SK-N-SH (cell line): ENCODE data around the gene MARVELD1. TPM values are rescaled to one million over a fixed set of nuclear protein-coding genes. Genes with fewer than 3 reads are reported as not detected.

Experiments used
- CTCF ChIA-PET: fragments of 300-600, 350-600 bp; formaldehyde crosslinking; extraction: SDS; loops from one replicate; lab custom pipeline; 2021; lab: Yijun Ruan, JAX
- POLR2A ChIA-PET: fragments of 350-600 bp; sonication (Branson Sonifier 250); formaldehyde crosslinking; extraction: SDS; loops from one replicate; lab custom pipeline; 2020; ENCODE audit warnings: antibody characterized with exemption, inconsistent platforms; lab: Yijun Ruan, JAX
- DNase-seq: peaks from one replicate; pipeline ENCODE4 v3.0.0; 2012
- H2AFZ ChIP-seq: fragments of 200-600 bp; sonication (generic); 2 replicates; pipeline ENCODE4 v1.8.1; 2016; ENCODE audit warnings: antibody characterized with exemption, mild to moderate bottlenecking, low read depth
- H3F3A ChIP-seq: fragments of 200-600 bp; sonication (generic); replicated peaks from 2 replicates; pipeline ENCODE3; 2016; ENCODE audit warnings: antibody characterized with exemption, mild to moderate bottlenecking; ENCODE audit not compliant: insufficient read depth
- H3K27ac ChIP-seq, 2 experiments: fragments of 200-500 bp in 1 of 2; fragments of 200-600 bp in 1 of 2; sonication (Bioruptor generic) in 1 of 2; sonication (generic), shearing (Covaris generic) in 1 of 2; 2 replicates each; pipeline versions ENCODE4 v1.5.1 to v1.6.1; 2014 to 2016; ENCODE audit warnings: low read depth in 2 of 2, inconsistent platforms in 1 of 2, low read length in 1 of 2, mild to moderate bottlenecking in 1 of 2, mixed read lengths in 1 of 2
- H3K27me3 ChIP-seq: fragments of 200-600 bp; sonication (generic), shearing (Covaris generic); 2 replicates; pipeline ENCODE4 v1.6.1; 2016; ENCODE audit warnings: mixed run types; ENCODE audit not compliant: insufficient read depth
- H3K36me3 ChIP-seq, 2 experiments: fragments of 200-500 bp in 1 of 2; fragments of 200-600 bp in 1 of 2; sonication (Bioruptor generic) in 1 of 2; sonication (generic) in 1 of 2; replicated peaks in 1 of 2; 2 replicates each; pipeline versions ENCODE3 to v1.5.1; 2014 to 2016; ENCODE audit warnings: low read length in 1 of 2, mild to moderate bottlenecking in 1 of 2; ENCODE audit not compliant: insufficient read depth in 2 of 2, control insufficient read depth in 1 of 2
- H3K4me1 ChIP-seq, 2 experiments: fragments of 200-500 bp in 1 of 2; fragments of 200-600 bp in 1 of 2; sonication (Bioruptor generic) in 1 of 2; sonication (generic), shearing (Covaris generic) in 1 of 2; 2 replicates each; pipeline versions ENCODE4 v1.5.1 to v1.6.1; 2014 to 2016; ENCODE audit warnings: low read depth in 1 of 2, low read length in 1 of 2, mixed run types in 1 of 2; ENCODE audit not compliant: insufficient read depth in 2 of 2, control insufficient read depth in 1 of 2
- H3K4me2 ChIP-seq: fragments of 200-600 bp; sonication (generic), shearing (Covaris generic); 2 replicates; pipeline ENCODE4 v1.6.1; 2017; ENCODE audit warnings: mixed run types
- H3K4me3 ChIP-seq, 2 experiments: fragments of 200-500 bp in 1 of 2; fragments of 200-600 bp in 1 of 2; sonication (Bioruptor generic) in 1 of 2; sonication (generic), shearing (Covaris generic) in 1 of 2; 2 replicates each; pipeline versions ENCODE4 v1.5.1 to v1.8.1; 2014 to 2016; ENCODE audit warnings: low read depth in 2 of 2, inconsistent platforms in 1 of 2, low read length in 1 of 2, mild to moderate bottlenecking in 1 of 2, mixed read lengths in 1 of 2, moderate library complexity in 1 of 2
- H3K79me2 ChIP-seq: fragments of 200-600 bp; sonication (generic); 2 replicates; pipeline ENCODE4 v1.8.1; 2017; ENCODE audit warnings: mild to moderate bottlenecking; ENCODE audit not compliant: insufficient read depth
- H3K9ac ChIP-seq: fragments of 200-600 bp; sonication (generic); 2 replicates; pipeline ENCODE4 v1.6.1; 2017; ENCODE audit warnings: mixed run types
- H3K9me2 ChIP-seq: fragments of 200-600 bp; sonication (generic); 2 replicates; pipeline ENCODE4 v1.6.1; 2017; ENCODE audit warnings: mixed run types
- H3K9me3 ChIP-seq: fragments of 200-600 bp; sonication (generic); 2 replicates; pipeline ENCODE4 v1.6.1; 2017; ENCODE audit warnings: mixed run types, mild to moderate bottlenecking, moderate library complexity
- H4K20me1 ChIP-seq: fragments of 200-600 bp; sonication (generic); 2 replicates; pipeline ENCODE4 v1.6.1; 2017; ENCODE audit warnings: mild to moderate bottlenecking, mixed run types; ENCODE audit not compliant: insufficient read depth
- CHD2 ChIP-seq: fragments of 150-350 bp; IDR thresholded peaks from 2 replicates; pipeline ENCODE4 v1.6.1; 2018; ENCODE audit warnings: low read length; ENCODE audit not compliant: partially characterized antibody
- WGBS: methylation state at CpG from one replicate; pipeline ENCODE4 v1.1.6; 2017; ENCODE audit warnings: low lambda C conversion rate; 5-methylcytosine and 5-hydroxymethylcytosine counted together
- polyA plus RNA-seq, 3 experiments: library from polyadenylated mRNA; depleted of rRNA; stranded (reverse); fragments of >200 nt; gene quantifications; 2 replicates each; pipeline ENCODE4 v1.2.3, GENCODE V29; 2012
- TF ChIP-seq, protein P1 (sequence below): IDR thresholded peaks from 2 replicates; pipeline ENCODE4 v1.6.1; 2012; ENCODE audit warnings: mild to moderate bottlenecking, low read depth, low read length, moderate library complexity
- TF ChIP-seq, protein P2 (sequence below): fragments of 150-350 bp; IDR thresholded peaks from 2 replicates; pipeline ENCODE4 v1.6.1; 2016; ENCODE audit warnings: mild to moderate bottlenecking, low read depth, low read length
- TF ChIP-seq, protein P3 (sequence below): IDR thresholded peaks from 2 replicates; pipeline ENCODE4; 2012
- TF ChIP-seq, protein P4 (sequence below): fragments of 200-600 bp; sonication (generic); IDR thresholded peaks from 2 replicates; pipeline ENCODE4 v1.6.1; 2017; ENCODE audit warnings: antibody characterized with exemption, mild to moderate bottlenecking, moderate library complexity

MARVELD1 gene
- polyA plus RNA-seq, 1 of the 3 experiments (the other 2 are of a cell fraction), result 53.0 TPM

DNA sequence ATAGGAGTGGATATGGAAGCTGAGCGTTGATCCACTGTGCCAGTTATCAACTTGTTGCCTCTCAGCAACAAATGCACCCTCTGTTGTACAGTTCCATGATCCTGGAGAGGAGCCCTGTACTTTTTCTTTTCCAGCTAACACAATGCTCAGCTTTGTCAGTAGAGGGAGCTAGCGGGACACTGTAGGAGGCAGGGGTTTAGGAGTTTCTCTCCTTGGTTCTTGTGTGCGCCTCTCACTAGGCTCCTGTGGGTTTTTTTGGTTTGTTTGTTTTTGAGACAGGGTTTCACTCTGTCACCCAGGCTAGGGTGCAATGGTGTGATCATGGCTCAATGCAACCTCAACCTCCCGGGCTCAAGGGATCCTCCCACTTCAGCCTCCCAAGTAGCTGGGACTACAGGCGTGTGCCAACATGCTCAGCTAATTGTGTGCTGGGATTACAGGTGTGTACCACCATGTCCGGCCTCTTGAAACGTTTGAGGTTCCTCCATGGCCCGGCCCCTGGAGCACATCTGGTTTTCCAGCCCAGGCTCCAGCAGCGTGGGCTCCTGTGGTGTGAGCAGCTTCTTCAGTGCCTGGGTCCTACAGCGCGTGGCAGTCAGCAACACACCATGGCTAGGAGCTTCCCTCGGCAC is 12.0 kb upstream of the MARVELD1 start (continued):
- TF ChIP-seq, protein P1, sequence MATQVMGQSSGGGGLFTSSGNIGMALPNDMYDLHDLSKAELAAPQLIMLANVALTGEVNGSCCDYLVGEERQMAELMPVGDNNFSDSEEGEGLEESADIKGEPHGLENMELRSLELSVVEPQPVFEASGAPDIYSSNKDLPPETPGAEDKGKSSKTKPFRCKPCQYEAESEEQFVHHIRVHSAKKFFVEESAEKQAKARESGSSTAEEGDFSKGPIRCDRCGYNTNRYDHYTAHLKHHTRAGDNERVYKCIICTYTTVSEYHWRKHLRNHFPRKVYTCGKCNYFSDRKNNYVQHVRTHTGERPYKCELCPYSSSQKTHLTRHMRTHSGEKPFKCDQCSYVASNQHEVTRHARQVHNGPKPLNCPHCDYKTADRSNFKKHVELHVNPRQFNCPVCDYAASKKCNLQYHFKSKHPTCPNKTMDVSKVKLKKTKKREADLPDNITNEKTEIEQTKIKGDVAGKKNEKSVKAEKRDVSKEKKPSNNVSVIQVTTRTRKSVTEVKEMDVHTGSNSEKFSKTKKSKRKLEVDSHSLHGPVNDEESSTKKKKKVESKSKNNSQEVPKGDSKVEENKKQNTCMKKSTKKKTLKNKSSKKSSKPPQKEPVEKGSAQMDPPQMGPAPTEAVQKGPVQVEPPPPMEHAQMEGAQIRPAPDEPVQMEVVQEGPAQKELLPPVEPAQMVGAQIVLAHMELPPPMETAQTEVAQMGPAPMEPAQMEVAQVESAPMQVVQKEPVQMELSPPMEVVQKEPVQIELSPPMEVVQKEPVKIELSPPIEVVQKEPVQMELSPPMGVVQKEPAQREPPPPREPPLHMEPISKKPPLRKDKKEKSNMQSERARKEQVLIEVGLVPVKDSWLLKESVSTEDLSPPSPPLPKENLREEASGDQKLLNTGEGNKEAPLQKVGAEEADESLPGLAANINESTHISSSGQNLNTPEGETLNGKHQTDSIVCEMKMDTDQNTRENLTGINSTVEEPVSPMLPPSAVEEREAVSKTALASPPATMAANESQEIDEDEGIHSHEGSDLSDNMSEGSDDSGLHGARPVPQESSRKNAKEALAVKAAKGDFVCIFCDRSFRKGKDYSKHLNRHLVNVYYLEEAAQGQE, result no peak
- TF ChIP-seq, protein P2, sequence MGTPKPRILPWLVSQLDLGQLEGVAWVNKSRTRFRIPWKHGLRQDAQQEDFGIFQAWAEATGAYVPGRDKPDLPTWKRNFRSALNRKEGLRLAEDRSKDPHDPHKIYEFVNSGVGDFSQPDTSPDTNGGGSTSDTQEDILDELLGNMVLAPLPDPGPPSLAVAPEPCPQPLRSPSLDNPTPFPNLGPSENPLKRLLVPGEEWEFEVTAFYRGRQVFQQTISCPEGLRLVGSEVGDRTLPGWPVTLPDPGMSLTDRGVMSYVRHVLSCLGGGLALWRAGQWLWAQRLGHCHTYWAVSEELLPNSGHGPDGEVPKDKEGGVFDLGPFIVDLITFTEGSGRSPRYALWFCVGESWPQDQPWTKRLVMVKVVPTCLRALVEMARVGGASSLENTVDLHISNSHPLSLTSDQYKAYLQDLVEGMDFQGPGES, result no peak

DNA sequence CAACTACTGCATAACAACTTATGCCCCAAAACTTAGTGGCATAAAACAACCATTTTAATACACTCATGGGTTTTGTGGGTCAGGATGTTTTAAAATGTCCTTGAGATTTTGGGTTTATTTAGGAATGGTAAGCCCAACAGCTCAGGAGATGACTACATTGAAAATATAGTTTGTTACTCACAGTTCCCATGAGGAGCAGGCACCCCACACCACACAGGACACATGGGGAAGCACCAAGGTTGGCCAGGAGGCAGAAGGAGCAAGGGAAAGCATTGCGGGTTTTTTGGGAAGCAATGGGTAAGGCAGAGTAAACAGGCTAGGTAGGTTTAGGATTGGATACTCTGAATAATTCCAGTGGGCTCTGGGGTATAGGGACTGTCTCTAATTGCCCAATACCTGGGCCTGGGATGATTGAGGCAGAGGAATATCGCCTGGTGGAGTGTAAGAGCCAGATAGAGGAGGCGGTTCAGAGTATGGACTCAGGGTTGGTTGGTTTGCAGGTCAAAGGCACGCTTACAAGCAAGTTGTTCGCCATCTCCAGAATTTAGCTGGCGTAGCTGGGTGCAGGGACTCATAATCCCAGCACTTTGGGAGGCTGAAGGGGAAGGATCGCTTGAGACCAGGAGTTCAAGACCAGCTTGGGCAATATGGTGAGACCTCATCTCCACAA is 10.0 kb upstream of the MARVELD1 start:
- peaks cover 0 to 10% of the 10 kb centered on the region in 2 experiments; a peak in 1 of 4 replicates for H3K4me1 ChIP-seq
- H3K9me2 ChIP-seq, result no peaks in the 10 kb centered on the region
- ChIA-PET CTCF (interaction anchor here (0.9 to 25.0 kb wide), 7 partner anchors 10 to 150 kb away, joined by 3 to 687 read pairs (median 27); partner anchors contain the start of genes AVPI1, MARVELD1 and ZFYVE27), POLR2A (interaction anchor here (0.9 kb wide), 1 partner anchor 11 kb away, joined by 3 read pairs; no protein-coding TSS in a partner anchor)
- TF ChIP-seq, protein P1, result no peak
- TF ChIP-seq CHD2, result no peak
- TF ChIP-seq, protein P3, sequence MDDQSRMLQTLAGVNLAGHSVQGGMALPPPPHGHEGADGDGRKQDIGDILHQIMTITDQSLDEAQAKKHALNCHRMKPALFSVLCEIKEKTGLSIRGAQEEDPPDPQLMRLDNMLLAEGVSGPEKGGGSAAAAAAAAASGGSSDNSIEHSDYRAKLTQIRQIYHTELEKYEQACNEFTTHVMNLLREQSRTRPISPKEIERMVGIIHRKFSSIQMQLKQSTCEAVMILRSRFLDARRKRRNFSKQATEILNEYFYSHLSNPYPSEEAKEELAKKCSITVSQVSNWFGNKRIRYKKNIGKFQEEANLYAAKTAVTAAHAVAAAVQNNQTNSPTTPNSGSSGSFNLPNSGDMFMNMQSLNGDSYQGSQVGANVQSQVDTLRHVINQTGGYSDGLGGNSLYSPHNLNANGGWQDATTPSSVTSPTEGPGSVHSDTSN, result no peak
- TF ChIP-seq, protein P4, sequence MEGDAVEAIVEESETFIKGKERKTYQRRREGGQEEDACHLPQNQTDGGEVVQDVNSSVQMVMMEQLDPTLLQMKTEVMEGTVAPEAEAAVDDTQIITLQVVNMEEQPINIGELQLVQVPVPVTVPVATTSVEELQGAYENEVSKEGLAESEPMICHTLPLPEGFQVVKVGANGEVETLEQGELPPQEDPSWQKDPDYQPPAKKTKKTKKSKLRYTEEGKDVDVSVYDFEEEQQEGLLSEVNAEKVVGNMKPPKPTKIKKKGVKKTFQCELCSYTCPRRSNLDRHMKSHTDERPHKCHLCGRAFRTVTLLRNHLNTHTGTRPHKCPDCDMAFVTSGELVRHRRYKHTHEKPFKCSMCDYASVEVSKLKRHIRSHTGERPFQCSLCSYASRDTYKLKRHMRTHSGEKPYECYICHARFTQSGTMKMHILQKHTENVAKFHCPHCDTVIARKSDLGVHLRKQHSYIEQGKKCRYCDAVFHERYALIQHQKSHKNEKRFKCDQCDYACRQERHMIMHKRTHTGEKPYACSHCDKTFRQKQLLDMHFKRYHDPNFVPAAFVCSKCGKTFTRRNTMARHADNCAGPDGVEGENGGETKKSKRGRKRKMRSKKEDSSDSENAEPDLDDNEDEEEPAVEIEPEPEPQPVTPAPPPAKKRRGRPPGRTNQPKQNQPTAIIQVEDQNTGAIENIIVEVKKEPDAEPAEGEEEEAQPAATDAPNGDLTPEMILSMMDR, result no peak
- DNase-seq, result no peak
- no peaks in the 10 kb centered on the region for H3K36me3 ChIP-seq
- H3F3A ChIP-seq, result no peaks in the 10 kb centered on the region
- H3K27me3 ChIP-seq, result no peaks in the 10 kb centered on the region
- no peaks in the 10 kb centered on the region for H3K9me3 ChIP-seq
- no peak overlapping the region for H3K4me3 ChIP-seq
- H3K4me2 ChIP-seq, result no peak overlapping the region
- no peak overlapping the region for H3K9ac ChIP-seq
- H3K79me2 ChIP-seq, result no peaks in the 10 kb centered on the region
- no peak overlapping the region for H3K27ac ChIP-seq
- H2AFZ ChIP-seq, result no peak overlapping the region; the same call in 1 of the 2 replicates
- H4K20me1 ChIP-seq, result no peaks in the 10 kb centered on the region
- 78% methylated on average over 7 of the region's 7 CpGs for WGBS
